ENCODE results near the gene INO80C.

GRCh38 chr18:35451032-35451431, 46.7 kb downstream of the INO80C start:
- no peak for TF ChIP-seq CTCF (IDR thresholded peaks at IDR 0.05; ENCODE audit: low read length)
- no peak for TF ChIP-seq EZH2 (IDR thresholded peaks at IDR 0.05; ENCODE audit: borderline replicate concordance, low read length)
